Lung (tissue), 12 donors: ENCODE results near the gene WDR88. TPM values are rescaled to one million over a fixed set of nuclear protein-coding genes. Genes with fewer than 3 reads are reported as not detected.

ENCODE experiments used
- ATAC-seq: fragments of 200-7000 bp; cut with Tn5 transposase; one replicate; pipeline ENCODE4 v1.9.1; 2020; ENCODE audit warnings: moderate number of reproducible peaks; ENCODE audit not compliant: insufficient read depth, low FRiP score
- DNase-seq, 3 donors: peaks; one replicate each; pipeline ENCODE4 v3.0.0-alpha.2; 2013 to 2017
- H3K27ac ChIP-seq, 2 donors: one replicate each; pipeline ENCODE4 v1.5.1; 2013; ENCODE audit warnings: mild to moderate bottlenecking in 2 of 2, moderate library complexity in 2 of 2, control low read depth in 1 of 2, inconsistent platforms in 1 of 2, low read depth in 1 of 2, low read length in 1 of 2
- H3K27me3 ChIP-seq, 3 donors: one replicate each; pipeline ENCODE4 v1.5.1; 2013; ENCODE audit warnings: low read length in 2 of 3; ENCODE audit not compliant: control insufficient read depth in 3 of 3, insufficient read depth in 3 of 3
- H3K36me3 ChIP-seq, 4 donors: one replicate each; pipeline ENCODE4 v1.5.1; 2013; ENCODE audit warnings: low read length in 4 of 4, mild to moderate bottlenecking in 1 of 4, moderate library complexity in 1 of 4; ENCODE audit not compliant: control insufficient read depth in 4 of 4, insufficient read depth in 4 of 4
- H3K4me1 ChIP-seq, 5 donors: one replicate each; pipeline ENCODE4 v1.5.1; 2013; ENCODE audit warnings: low read length in 5 of 5, mild to moderate bottlenecking in 2 of 5, moderate library complexity in 1 of 5; ENCODE audit not compliant: control insufficient read depth in 5 of 5, insufficient read depth in 5 of 5
- H3K4me3 ChIP-seq: one replicate; pipeline ENCODE4 v1.5.1; 2013; ENCODE audit warnings: mild to moderate bottlenecking, control low read depth, moderate library complexity
- H3K9ac ChIP-seq, 2 donors: one replicate each; pipeline ENCODE4 v1.5.1; 2013; ENCODE audit warnings: low read length in 2 of 2, control low read depth in 1 of 2; ENCODE audit not compliant: insufficient read depth in 1 of 2
- H3K9me3 ChIP-seq, 4 donors: one replicate each; pipeline ENCODE4 v1.5.1; 2013; ENCODE audit warnings: low read length in 3 of 4, mild to moderate bottlenecking in 1 of 4, moderate library complexity in 1 of 4; ENCODE audit not compliant: control insufficient read depth in 4 of 4, insufficient read depth in 3 of 4
- CTCF ChIP-seq: IDR thresholded peaks from 2 replicates; pipeline ENCODE4 v1.5.1; 2012; ENCODE audit warnings: mild to moderate bottlenecking; ENCODE audit errors: control extremely low read depth, extremely low read depth
- WGBS, 2 donors: extraction: QIAGEN DNeasy Blood & Tissue Kit; methylation state at CpG; one replicate each; pipeline ENCODE4 v1.1.7; 2013; 5-methylcytosine and 5-hydroxymethylcytosine counted together
- polyA plus RNA-seq, 2 donors: library from polyadenylated mRNA; stranded (reverse); fragments of 200-250 nt; gene quantifications; one replicate each; pipeline ENCODE4 v1.2.1, GENCODE V29; 2013
- total RNA-seq, 2 donors: library from RNA; depleted of rRNA in 1 of 2; stranded (reverse); fragments of >200 nt in 1 of 2; gene quantifications; one replicate each; pipeline ENCODE4 v1.2.1, GENCODE V29; 2014 to 2021
- donor health status: control.
- donor health status: control.
- donor health status: Bipolar disorder and iron deficiency.
- donor health status: healthy.
- donor health status: DM: yes; HTN: yes; CAD: no.

WDR88 gene
- total and polyA plus RNA-seq, 4 donors = not detected

- Histone ChIP-seq H3K27ac (no peak overlapping the region), H3K36me3 (peaks cover 24 to 30% (median 27%) of the 10 kb centered on the region in 4 donors)
These were observed 30.8 kb upstream of the WDR88 start for GRCh38 chr19:33100894-33101644.

GRCh38 chr19:33102893-33103292 is 29.0 kb upstream of the WDR88 start:
- peaks cover 20 to 32% (median 28%) of the 10 kb centered on the region in 4 donors for H3K36me3 ChIP-seq
- no peaks in the 10 kb centered on the region for H3K9me3 ChIP-seq
- DNase-seq (no peak), ATAC-seq (no peak)
- no peaks in the 10 kb centered on the region for H3K4me1 ChIP-seq
- no peak overlapping the region for H3K4me3 ChIP-seq
- 93 to 95% methylated on average over 6 of the region's 6 CpGs for WGBS, 2 donors
- no peaks in the 10 kb centered on the region for H3K27me3 ChIP-seq
- H3K9ac ChIP-seq = no peak overlapping the region
- no peak overlapping the region for H3K27ac ChIP-seq
- no peak for TF ChIP-seq CTCF

More at GRCh38 chr19:33100894-33101644, 30.8 kb upstream of the WDR88 start:
- ATAC-seq (no peak), DNase-seq (no peak)
- Histone ChIP-seq H3K9me3 (no peaks in the 10 kb centered on the region), H3K27me3 (no peaks in the 10 kb centered on the region), H3K4me3 (no peak overlapping the region), H3K4me1 (no peaks in the 10 kb centered on the region), H3K9ac (no peak overlapping the region)
- TF ChIP-seq CTCF = no peak
- 87 to 92% methylated on average over 10 of the region's 10 CpGs for WGBS, 2 donors

GRCh38 chr19:33108161-33108560 is 23.8 kb upstream of the WDR88 start:
- 92 to 96% methylated on average over 10 of the region's 10 CpGs for WGBS, 2 donors
- Histone ChIP-seq H3K9me3 (no peaks in the 10 kb centered on the region), H3K27me3 (no peaks in the 10 kb centered on the region), H3K9ac (no peak overlapping the region), H3K27ac (no peak overlapping the region), H3K4me1 (peaks cover 0 to 6% (median 0%) of the 10 kb centered on the region in 5 donors), H3K36me3 (peaks cover 12 to 32% (median 30%) of the 10 kb centered on the region in 4 donors), H3K4me3 (no peak overlapping the region)
- no peak for ATAC-seq
- no peak for TF ChIP-seq CTCF
- DNase-seq = no peak
